ENCODE results near the gene MED14. TPM values are rescaled to one million over a fixed set of nuclear protein-coding genes. Genes with fewer than 3 reads are reported as not detected.

Gene MED14
- total RNA-seq, 2 donors from 2014 or later, result 57.0 to 71.3 TPM

GRCh38 chrX:40700640-40701342 lies 34.6 kb downstream of the MED14 start:
- H3K27ac Mint-ChIP-seq, result no peak overlapping the region
- ATAC-seq (no peak), DNase-seq (ENCODE audit: low spot score in 2 of 2) (no peak)
- no peaks in the 10 kb centered on the region for H3K9me3 Mint-ChIP-seq
- H3K36me3 Mint-ChIP-seq, result peaks cover 0 to 6% of the 10 kb centered on the region in 2 donors

- Mint-ChIP-seq H3K27ac (no peak overlapping the region), H3K36me3 (peaks cover 0 to 12% of the 10 kb centered on the region in 2 donors), H3K9me3 (no peaks in the 10 kb centered on the region)
- ATAC-seq (no peak), DNase-seq (ENCODE audit: low spot score in 2 of 2) (no peak)
Observed at GRCh38 chrX:40698851-40699250, 36.5 kb downstream of the MED14 start.

- H3K27ac Mint-ChIP-seq, result peak overlapping the region in 1 of 2 donors; percentile 66
Observed at GRCh38 chrX:40694802-40695201, 40.5 kb downstream of the MED14 start.

GRCh38 chrX:40688929-40689328 lies 46.4 kb downstream of the MED14 start:
- no peak for DNase-seq (ENCODE audit: low spot score in 2 of 2)
- peaks cover 10 to 14% of the 10 kb centered on the region in 2 donors for H3K36me3 Mint-ChIP-seq
- H3K9me3 Mint-ChIP-seq, result no peaks in the 10 kb centered on the region

More at GRCh38 chrX:40694802-40695201, 40.5 kb downstream of the MED14 start:
- no peaks in the 10 kb centered on the region for H3K9me3 Mint-ChIP-seq
- DNase-seq (ENCODE audit: low spot score in 2 of 2) (no peak), ATAC-seq (no peak)
- H3K36me3 Mint-ChIP-seq, result peaks cover 0 to 6% of the 10 kb centered on the region in 2 donors

GRCh38 chrX:40687169-40687568 lies 48.2 kb downstream of the MED14 start:
- DNase-seq (ENCODE audit: low spot score in 2 of 2) (no peak), ATAC-seq (no peak)
- Mint-ChIP-seq H3K36me3 (peaks cover 10 to 14% of the 10 kb centered on the region in 2 donors), H3K9me3 (no peaks in the 10 kb centered on the region), H3K27ac (no peak overlapping the region)

More at GRCh38 chrX:40688929-40689328, 46.4 kb downstream of the MED14 start:
- no peak overlapping the region for H3K27ac Mint-ChIP-seq
- no peak for ATAC-seq

GRCh38 chrX:40685362-40685918 lies 49.9 kb downstream of the MED14 start:
- ATAC-seq (no peak), DNase-seq (ENCODE audit: low spot score in 2 of 2) (no peak)
- Mint-ChIP-seq H3K36me3 (peaks cover 10 to 14% of the 10 kb centered on the region in 2 donors), H3K9me3 (no peaks in the 10 kb centered on the region), H3K27ac (no peak overlapping the region)

GRCh38 chrX:40684092-40684491 lies 51.2 kb downstream of the MED14 start:
- peaks cover 10 to 14% of the 10 kb centered on the region in 2 donors for H3K36me3 Mint-ChIP-seq

GRCh38 chrX:40683245-40683644 lies 52.1 kb downstream of the MED14 start:
- Mint-ChIP-seq H3K9me3 (no peaks in the 10 kb centered on the region), H3K36me3 (peaks cover 10 to 14% of the 10 kb centered on the region in 2 donors), H3K27ac (no peak overlapping the region)
- DNase-seq (ENCODE audit: low spot score in 2 of 2), result no peak
- peak in 1 of 2 donors; percentile 20 for ATAC-seq

More at GRCh38 chrX:40684092-40684491, 51.2 kb downstream of the MED14 start:
- no peaks in the 10 kb centered on the region for H3K9me3 Mint-ChIP-seq
- DNase-seq (ENCODE audit: low spot score in 2 of 2), result no peak
- H3K27ac Mint-ChIP-seq, result no peak overlapping the region
- ATAC-seq, result no peak

- no peaks in the 10 kb centered on the region for H3K9me3 Mint-ChIP-seq
- H3K36me3 Mint-ChIP-seq, result peaks cover 0 to 7% of the 10 kb centered on the region in 2 donors
- DNase-seq (ENCODE audit: low spot score in 2 of 2) (no peak), ATAC-seq (no peak)
- no peak overlapping the region for H3K27ac Mint-ChIP-seq
Observed at GRCh38 chrX:40671126-40671525, 64.2 kb downstream of the MED14 start.

GRCh38 chrX:40663880-40664630 lies 71.3 kb downstream of the MED14 start:
- H3K27ac Mint-ChIP-seq, result peak overlapping the region in 1 of 2 donors; percentile 14
- no peaks in the 10 kb centered on the region for H3K9me3 Mint-ChIP-seq
- H3K36me3 Mint-ChIP-seq, result peaks cover 0 to 7% of the 10 kb centered on the region in 2 donors
- no peak for ATAC-seq
- DNase-seq (ENCODE audit: low spot score in 2 of 2), result no peak

- no peak for DNase-seq (ENCODE audit: low spot score in 2 of 2)
- Mint-ChIP-seq H3K36me3 (peaks cover 0 to 7% of the 10 kb centered on the region in 2 donors), H3K27ac (no peak overlapping the region), H3K9me3 (no peaks in the 10 kb centered on the region)
- ATAC-seq, result no peak
Observed at GRCh38 chrX:40663078-40663740, 72.1 kb downstream of the MED14 start.

GRCh38 chrX:40661489-40661888 lies 73.9 kb downstream of the MED14 start:
- no peak for ATAC-seq
- H3K27ac Mint-ChIP-seq, result no peak overlapping the region
- no peaks in the 10 kb centered on the region for H3K36me3 Mint-ChIP-seq

GRCh38 chrX:40660381-40660780 lies 75.0 kb downstream of the MED14 start:
- Mint-ChIP-seq H3K9me3 (no peaks in the 10 kb centered on the region), H3K27ac (no peak overlapping the region), H3K36me3 (no peaks in the 10 kb centered on the region)
- ATAC-seq (no peak), DNase-seq (ENCODE audit: low spot score in 2 of 2) (no peak)

More at GRCh38 chrX:40661489-40661888, 73.9 kb downstream of the MED14 start:
- H3K9me3 Mint-ChIP-seq, result no peaks in the 10 kb centered on the region
- no peak for DNase-seq (ENCODE audit: low spot score in 2 of 2)

- Mint-ChIP-seq H3K9me3 (no peaks in the 10 kb centered on the region), H3K27ac (no peak overlapping the region), H3K36me3 (no peaks in the 10 kb centered on the region)
- DNase-seq (ENCODE audit: low spot score in 2 of 2) (no peak), ATAC-seq (no peak)
Observed at GRCh38 chrX:40653535-40653934, 81.8 kb downstream of the MED14 start.

- Mint-ChIP-seq H3K36me3 (no peaks in the 10 kb centered on the region), H3K9me3 (no peaks in the 10 kb centered on the region), H3K27ac (no peak overlapping the region)
- ATAC-seq (no peak), DNase-seq (ENCODE audit: low spot score in 2 of 2) (no peak)
Observed at GRCh38 chrX:40652664-40653063, 82.7 kb downstream of the MED14 start.

GRCh38 chrX:40651620-40652223 lies 83.6 kb downstream of the MED14 start:
- no peak overlapping the region for H3K27ac Mint-ChIP-seq
- H3K9me3 Mint-ChIP-seq, result no peaks in the 10 kb centered on the region
- DNase-seq (ENCODE audit: low spot score in 2 of 2), result peak in 1 of 2 donors; percentile 61
- ATAC-seq, result no peak
- H3K36me3 Mint-ChIP-seq, result peaks cover 2 to 3% of the 10 kb centered on the region in 2 donors
